KOPT-K1 (cell line): ENCODE measurements around the gene CCNY.

ENCODE experiments used
- H3K27ac ChIP-seq: fragments of 200-600 bp; sonication (generic); 2 replicates; pipeline ENCODE4 v1.5.1; 2016; ENCODE audit warnings: antibody characterized with exemption, mild to moderate bottlenecking, low read depth, low read length; ENCODE audit not compliant: poor library complexity, severe bottlenecking
- H3K36me3 ChIP-seq: fragments of 200-600 bp; sonication (generic); 2 replicates; pipeline ENCODE4 v1.5.1; 2017; ENCODE audit warnings: antibody characterized with exemption, mild to moderate bottlenecking, low read length, moderate library complexity; ENCODE audit not compliant: insufficient read depth
- H3K9me3 ChIP-seq: fragments of 200-600 bp; sonication (generic); 2 replicates; pipeline ENCODE4 v1.5.1; 2017; ENCODE audit warnings: antibody characterized with exemption, low read length, mild to moderate bottlenecking; ENCODE audit not compliant: insufficient read depth, poor library complexity, severe bottlenecking

CCNY gene

GRCh38 chr10:35611750-35612149 lies 275.4 kb downstream of the CCNY start:
- H3K36me3 ChIP-seq: no peaks in the 10 kb centered on the region
- H3K9me3 ChIP-seq: peaks cover 11% of the 10 kb centered on the region
- H3K27ac ChIP-seq: no peak overlapping the region

GRCh38 chr10:35612385-35613106 lies 276.2 kb downstream of the CCNY start:
- peaks cover 11% of the 10 kb centered on the region for H3K9me3 ChIP-seq
- no peak overlapping the region for H3K27ac ChIP-seq
- no peaks in the 10 kb centered on the region for H3K36me3 ChIP-seq

GRCh38 chr10:35613107-35613440 lies 276.8 kb downstream of the CCNY start:
- H3K9me3 ChIP-seq: peaks cover 11% of the 10 kb centered on the region
- no peak overlapping the region for H3K27ac ChIP-seq

GRCh38 chr10:35613597-35614226 lies 277.4 kb downstream of the CCNY start:
- H3K27ac ChIP-seq: no peak overlapping the region
- peaks cover 11% of the 10 kb centered on the region for H3K9me3 ChIP-seq

More at GRCh38 chr10:35613107-35613440, 276.8 kb downstream of the CCNY start:
- no peaks in the 10 kb centered on the region for H3K36me3 ChIP-seq

GRCh38 chr10:35614312-35614711 lies 278.0 kb downstream of the CCNY start:
- H3K9me3 ChIP-seq: peaks cover 16% of the 10 kb centered on the region
- no peaks in the 10 kb centered on the region for H3K36me3 ChIP-seq
- H3K27ac ChIP-seq: no peak overlapping the region

More at GRCh38 chr10:35613597-35614226, 277.4 kb downstream of the CCNY start:
- H3K36me3 ChIP-seq: no peaks in the 10 kb centered on the region
